PC-9 (cell line): ENCODE data around the gene HOXB9. TPM values are rescaled to one million over a fixed set of nuclear protein-coding genes. Genes with fewer than 3 reads are reported as not detected.

Experiments
- BruUV-seq: library from RNA; stranded (reverse); fragments of 400-500 nt; replicated peaks from 2 replicates; lab custom pipeline; 2021; lab: Mats Ljungman, UMichigan
- CTCF ChIA-PET: fragments of 300-600 bp; sonication (Branson Sonifier 250); formaldehyde crosslinking; loops from one replicate; lab custom pipeline; 2022; ENCODE audit warnings: antibody characterized with exemption; lab: Charles Lee
- POLR2A ChIA-PET: fragments of 300-600 bp; sonication (Branson Sonifier 250); formaldehyde crosslinking; loops from one replicate; lab custom pipeline; 2022; ENCODE audit warnings: antibody characterized with exemption; ENCODE audit not compliant: unreplicated experiment; lab: Charles Lee
- DNase-seq, 2 experiments: peaks; one replicate each; pipeline versions ENCODE4 v3.0.0 to v3.0.0-alpha.2; 2015 to 2022; ENCODE audit warnings: mixed read lengths in 1 of 2
- H2AFZ ChIP-seq: fragments of 200-600 bp; sonication (generic); 2 replicates; pipeline ENCODE4 v1.8.1; 2017; ENCODE audit warnings: antibody characterized with exemption
- H3F3A ChIP-seq: fragments of 200-600 bp; sonication (generic); 2 replicates; pipeline ENCODE4 v1.8.1; 2017; ENCODE audit warnings: antibody characterized with exemption, mild to moderate bottlenecking, low read depth; ENCODE audit not compliant: insufficient read depth
- H3K27ac ChIP-seq: fragments of 200-600 bp; sonication (generic); 2 replicates; pipeline ENCODE4 v1.6.1; 2016; ENCODE audit warnings: mixed run types
- H3K27me3 ChIP-seq: fragments of 200-600 bp; sonication (generic); 2 replicates; pipeline ENCODE4 v1.6.1; 2016; ENCODE audit warnings: low read depth, mixed run types; ENCODE audit not compliant: insufficient read depth
- H3K36me3 ChIP-seq: fragments of 200-600 bp; sonication (generic); 2 replicates; pipeline ENCODE4 v1.6.1; 2016; ENCODE audit warnings: low read depth, mixed run types
- H3K4me1 ChIP-seq: fragments of 200-600 bp; sonication (generic); replicated peaks from 2 replicates; pipeline ENCODE4 v1.6.1; 2016; ENCODE audit warnings: mixed run types; ENCODE audit not compliant: insufficient read depth
- H3K4me2 ChIP-seq: fragments of 200-600 bp; sonication (generic); 2 replicates; pipeline ENCODE4 v1.6.1; 2017; ENCODE audit warnings: mixed run types
- H3K4me3 ChIP-seq: fragments of 200-600 bp; sonication (generic); 2 replicates; pipeline ENCODE4 v1.6.1; 2016; ENCODE audit warnings: mixed run types
- H3K79me2 ChIP-seq: fragments of 200-600 bp; sonication (generic); 2 replicates; pipeline ENCODE4 v1.6.1; 2017; ENCODE audit warnings: low read depth, mixed run types
- H3K9me2 ChIP-seq: fragments of 200-600 bp; sonication (generic); 2 replicates; pipeline ENCODE4 v1.8.1; 2017; ENCODE audit warnings: mild to moderate bottlenecking; ENCODE audit not compliant: insufficient read depth
- H3K9me3 ChIP-seq: fragments of 200-600 bp; sonication (generic); 2 replicates; pipeline ENCODE4 v1.8.1; 2016; ENCODE audit warnings: low read depth; ENCODE audit not compliant: insufficient read depth
- H4K20me1 ChIP-seq: fragments of 200-600 bp; sonication (generic); 2 replicates; pipeline ENCODE4 v1.8.1; 2017; ENCODE audit not compliant: insufficient read depth
- EZH2 ChIP-seq: fragments of 200-600 bp; sonication (generic); IDR thresholded peaks from 2 replicates; pipeline ENCODE4 v1.8.0; 2017; ENCODE audit warnings: antibody characterized with exemption, low read depth
- intact Hi-C: fragments of 100-400 bp; cut with micrococcal nuclease; formaldehyde crosslinking; loops from one replicate; pipeline ENCODE4 v1.10.0; 2022; ENCODE audit not compliant: unreplicated experiment
- total RNA-seq: library from RNA; stranded (reverse); gene quantifications from 2 replicates; pipeline ENCODE4 v1.2.3, GENCODE V29; 2021
- TF ChIP-seq, protein P1 (sequence below): fragments of 200-600 bp; sonication (generic); conservative IDR thresholded peaks from 2 replicates; pipeline ENCODE4 v1.6.1; 2017; ENCODE audit warnings: mixed run types, antibody characterized with exemption, mild to moderate bottlenecking, moderate library complexity

HOXB9 gene
- total RNA-seq, 1 experiment from 2014 or later, result 0.70 TPM

DNA sequence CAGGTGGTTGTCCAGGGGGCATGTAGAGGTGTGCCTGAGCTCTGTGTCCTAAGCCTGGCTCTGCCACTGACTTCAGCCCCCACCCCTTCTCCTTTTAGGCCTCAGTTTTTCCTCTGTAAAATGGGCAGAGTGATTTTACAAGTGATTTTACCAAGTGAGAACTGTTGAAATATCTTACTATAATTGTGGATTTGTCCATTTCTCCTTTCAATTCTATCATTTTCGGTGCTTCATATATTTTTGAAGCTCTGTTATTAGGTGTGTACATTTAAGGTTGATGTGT lies 21.7 kb upstream of the HOXB9 start:
- DNase-seq, result no peak
- intact Hi-C loops, result no loop called here
- ChIA-PET CTCF (interaction anchor here (0.6 to 1.1 kb wide), 2 partner anchors 12 to 83 kb away, joined by 3 to 8 read pairs; no protein-coding TSS in a partner anchor), POLR2A (no interaction called here)
- H3K4me2 ChIP-seq, result peak overlapping the region; percentile 41; the same call in 1 of the 2 replicates
- no peak overlapping the region for H3K4me3 ChIP-seq
- no peaks in the 10 kb centered on the region for H3F3A ChIP-seq
- H4K20me1 ChIP-seq, result no peaks in the 10 kb centered on the region
- H2AFZ ChIP-seq, result no peak overlapping the region
- BruUV-seq, result no TSS peak
- no peak overlapping the region for H3K27ac ChIP-seq
- H3K9me3 ChIP-seq, result no peaks in the 10 kb centered on the region
- H3K79me2 ChIP-seq, result no peaks in the 10 kb centered on the region
- H3K9me2 ChIP-seq, result no peaks in the 10 kb centered on the region
- H3K27me3 ChIP-seq, result peaks cover 52% of the 10 kb centered on the region
- TF ChIP-seq, protein P1, sequence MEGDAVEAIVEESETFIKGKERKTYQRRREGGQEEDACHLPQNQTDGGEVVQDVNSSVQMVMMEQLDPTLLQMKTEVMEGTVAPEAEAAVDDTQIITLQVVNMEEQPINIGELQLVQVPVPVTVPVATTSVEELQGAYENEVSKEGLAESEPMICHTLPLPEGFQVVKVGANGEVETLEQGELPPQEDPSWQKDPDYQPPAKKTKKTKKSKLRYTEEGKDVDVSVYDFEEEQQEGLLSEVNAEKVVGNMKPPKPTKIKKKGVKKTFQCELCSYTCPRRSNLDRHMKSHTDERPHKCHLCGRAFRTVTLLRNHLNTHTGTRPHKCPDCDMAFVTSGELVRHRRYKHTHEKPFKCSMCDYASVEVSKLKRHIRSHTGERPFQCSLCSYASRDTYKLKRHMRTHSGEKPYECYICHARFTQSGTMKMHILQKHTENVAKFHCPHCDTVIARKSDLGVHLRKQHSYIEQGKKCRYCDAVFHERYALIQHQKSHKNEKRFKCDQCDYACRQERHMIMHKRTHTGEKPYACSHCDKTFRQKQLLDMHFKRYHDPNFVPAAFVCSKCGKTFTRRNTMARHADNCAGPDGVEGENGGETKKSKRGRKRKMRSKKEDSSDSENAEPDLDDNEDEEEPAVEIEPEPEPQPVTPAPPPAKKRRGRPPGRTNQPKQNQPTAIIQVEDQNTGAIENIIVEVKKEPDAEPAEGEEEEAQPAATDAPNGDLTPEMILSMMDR, result no peak
- TF ChIP-seq EZH2, result no peak
- no peaks in the 10 kb centered on the region for H3K4me1 ChIP-seq
- H3K36me3 ChIP-seq, result no peaks in the 10 kb centered on the region

DNA sequence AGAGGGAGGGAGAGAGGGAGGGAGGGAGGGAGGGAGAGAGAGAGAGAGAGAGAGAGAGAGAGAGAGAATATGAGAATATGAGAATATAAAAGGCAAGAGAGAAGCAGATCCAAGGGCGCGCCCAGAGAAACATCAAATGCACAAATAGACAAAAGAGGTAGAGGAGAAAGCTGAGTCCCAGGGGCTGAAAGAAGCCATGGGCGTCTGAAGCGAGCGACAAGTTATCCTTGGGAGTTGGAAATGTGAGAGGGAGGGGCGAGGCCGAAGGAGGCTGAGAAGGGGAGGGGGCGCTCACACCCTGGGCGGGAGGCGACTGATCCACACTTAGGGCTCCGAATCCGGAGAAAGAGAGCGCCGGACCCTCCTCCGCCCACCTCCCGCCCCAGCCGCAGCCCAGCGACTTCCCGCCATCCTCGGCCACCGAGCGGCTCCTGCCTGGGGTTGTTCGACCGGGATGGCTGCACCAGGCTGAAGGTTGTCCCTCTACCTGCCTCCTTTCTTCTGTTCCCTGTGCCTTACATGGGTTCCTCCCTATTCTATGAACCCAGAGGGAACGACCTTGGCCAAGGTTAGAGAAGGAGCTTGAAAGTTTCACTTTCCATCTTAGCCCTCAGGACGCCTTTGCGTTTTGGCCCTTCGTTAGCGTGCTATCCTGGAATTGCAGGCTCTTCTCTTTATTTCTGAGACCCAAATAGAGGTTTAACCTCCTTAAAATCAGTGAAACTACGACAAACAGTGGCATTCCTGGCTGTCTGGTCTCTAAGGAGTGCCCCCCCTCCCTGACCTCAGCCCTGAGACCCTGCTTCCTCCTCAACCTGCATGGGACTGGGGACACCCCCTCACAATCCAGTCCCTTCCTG lies 21.2 kb upstream of the HOXB9 start:
- H3K9me2 ChIP-seq, result no peaks in the 10 kb centered on the region
- peak overlapping the region; percentile 41; the same call in 1 of the 2 replicates for H3K4me2 ChIP-seq
- H3F3A ChIP-seq, result no peaks in the 10 kb centered on the region
- no peak overlapping the region for H2AFZ ChIP-seq
- no peaks in the 10 kb centered on the region for H3K4me1 ChIP-seq
- no peak for DNase-seq
- TF ChIP-seq, protein P1, result no peak
- no peak for TF ChIP-seq EZH2
- no peaks in the 10 kb centered on the region for H3K9me3 ChIP-seq
- POLR2A ChIA-PET, result no interaction called here
- BruUV-seq, result no TSS peak
- intact Hi-C loops, result no loop called here
- no peaks in the 10 kb centered on the region for H3K36me3 ChIP-seq
- H3K4me3 ChIP-seq, result no peak overlapping the region
- H3K27me3 ChIP-seq, result peaks cover 58% of the 10 kb centered on the region
- H3K27ac ChIP-seq, result no peak overlapping the region
- H3K79me2 ChIP-seq, result no peaks in the 10 kb centered on the region
- CTCF ChIA-PET, result interaction anchor here (0.6 to 1.1 kb wide), 2 partner anchors 11 to 84 kb away, joined by 3 to 8 read pairs; no protein-coding TSS in a partner anchor
- H4K20me1 ChIP-seq, result no peaks in the 10 kb centered on the region

DNA sequence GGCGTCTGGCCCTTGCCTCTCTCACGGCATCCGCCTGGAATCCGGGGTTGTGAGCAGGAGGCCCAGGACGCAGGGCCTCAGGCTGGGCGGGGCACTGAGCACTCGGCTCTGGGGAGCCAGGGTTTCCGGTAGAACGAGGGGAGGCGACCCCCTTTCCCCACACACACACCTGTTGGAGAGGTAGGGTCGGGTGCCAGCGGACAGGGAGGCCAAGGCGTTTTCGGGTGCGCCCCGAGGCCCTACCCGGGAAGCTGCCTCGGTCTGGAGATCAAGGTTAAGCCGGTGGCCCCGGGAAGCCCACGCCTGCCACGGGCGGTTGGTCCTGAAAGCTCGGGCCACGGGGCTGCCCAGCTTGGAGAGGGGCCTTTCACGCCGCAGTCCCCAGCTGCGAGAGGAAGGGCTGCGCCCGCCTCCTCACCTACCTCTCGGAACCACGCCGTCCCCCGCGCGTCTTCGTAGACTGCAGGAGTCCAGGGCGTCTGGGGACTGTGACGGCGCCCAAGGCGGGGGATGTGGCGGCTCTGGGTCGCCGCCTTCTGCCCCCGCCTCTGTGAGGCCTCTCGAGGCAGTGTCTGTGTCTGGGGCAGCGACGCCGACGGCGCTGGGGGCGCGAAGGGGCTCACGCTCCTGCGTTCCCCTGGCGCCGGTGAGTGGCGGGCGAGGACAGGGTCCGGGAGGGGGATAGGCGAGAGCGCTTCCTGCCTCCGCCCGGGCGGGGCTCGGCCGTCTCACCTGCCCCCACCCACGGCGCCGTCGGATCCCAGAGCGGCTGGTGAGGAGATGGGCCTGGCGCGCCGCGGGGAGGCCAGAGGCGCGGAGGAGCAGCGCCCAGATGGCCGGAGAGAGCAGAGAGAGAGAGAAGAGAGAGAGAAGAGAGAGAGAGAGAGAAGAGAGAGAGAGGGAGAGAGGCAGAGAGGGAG lies 20.3 kb upstream of the HOXB9 start:
- H3K9me3 ChIP-seq, result no peaks in the 10 kb centered on the region
- TF ChIP-seq EZH2, result no peak
- TF ChIP-seq, protein P1, result no peak
- no peak overlapping the region for H3K27ac ChIP-seq
- CTCF ChIA-PET, result no interaction called here
- no peaks in the 10 kb centered on the region for H3K36me3 ChIP-seq
- no peaks in the 10 kb centered on the region for H4K20me1 ChIP-seq
- H3K4me2 ChIP-seq, result no peak overlapping the region
- no peaks in the 10 kb centered on the region for H3K4me1 ChIP-seq
- POLR2A ChIA-PET, result interaction anchor here (0.6 kb wide), 1 partner anchor 833 kb away, joined by 3 read pairs; no protein-coding TSS in a partner anchor
- H3K9me2 ChIP-seq, result no peaks in the 10 kb centered on the region
- no peak overlapping the region for H3K4me3 ChIP-seq
- no peak overlapping the region for H2AFZ ChIP-seq
- no peaks in the 10 kb centered on the region for H3F3A ChIP-seq
- H3K27me3 ChIP-seq, result peaks cover 67% of the 10 kb centered on the region
- H3K79me2 ChIP-seq, result no peaks in the 10 kb centered on the region
- intact Hi-C loops, result no loop called here
- BruUV-seq, result no TSS peak
- DNase-seq, result no peak
